ENCODE data around the gene ZNF638.

DNA sequence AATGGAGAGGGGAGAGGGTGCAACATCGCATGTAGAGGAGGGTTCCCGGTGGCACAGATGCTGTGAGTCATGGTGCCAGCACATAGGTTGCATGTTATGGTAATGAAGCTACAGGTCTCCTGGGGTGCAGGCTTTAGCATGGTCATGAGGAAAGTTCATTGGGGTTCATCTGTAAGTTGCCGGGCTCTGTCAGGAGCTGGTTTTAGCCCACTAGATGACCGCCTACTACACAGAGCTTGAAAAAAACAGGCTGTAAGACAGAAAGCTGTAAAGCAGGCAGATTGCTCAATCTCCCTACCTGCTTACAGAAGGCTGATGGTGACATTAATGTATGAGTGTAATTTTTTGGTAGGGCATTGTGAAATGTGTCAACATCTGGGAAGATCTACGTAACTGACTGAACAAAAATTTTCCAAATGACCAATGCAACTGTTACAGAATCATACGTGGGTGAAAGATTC, 145.7 kb downstream of the ZNF638 start:
- TF ChIP-seq RAD21 (IDR thresholded peaks at IDR 0.05; ENCODE audit: low read depth) = no peak
- TF ChIP-seq, protein P1, sequence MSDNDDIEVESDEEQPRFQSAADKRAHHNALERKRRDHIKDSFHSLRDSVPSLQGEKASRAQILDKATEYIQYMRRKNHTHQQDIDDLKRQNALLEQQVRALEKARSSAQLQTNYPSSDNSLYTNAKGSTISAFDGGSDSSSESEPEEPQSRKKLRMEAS (IDR thresholded peaks at IDR 0.05) = no peak
- no peak for TF ChIP-seq TAF1 (IDR thresholded peaks at IDR 0.05; ENCODE audit: low read depth)
- no peak for TF ChIP-seq EP300 (IDR thresholded peaks at IDR 0.05; ENCODE audit: borderline replicate concordance)
- TF ChIP-seq CREB1 (IDR thresholded peaks at IDR 0.05; ENCODE audit: low read depth) = no peak
- no peak for TF ChIP-seq REST (IDR thresholded peaks at IDR 0.05; ENCODE audit: low read depth)
- no peak for TF ChIP-seq FOXM1 (IDR thresholded peaks at IDR 0.05; ENCODE audit: borderline replicate concordance, low read depth)
- no peak for TF ChIP-seq NFIC (IDR thresholded peaks at IDR 0.05)
- no peak for TF ChIP-seq ZBTB7A (IDR thresholded peaks at IDR 0.05; ENCODE audit: low read depth)
- no peak for TF ChIP-seq EGR1 (IDR thresholded peaks at IDR 0.05)
- no peak for TF ChIP-seq YY1 (IDR thresholded peaks at IDR 0.05; ENCODE audit: low read depth)
- TF ChIP-seq TEAD4 (IDR thresholded peaks at IDR 0.05) = no peak
